GM08714 (cell line): ENCODE measurements around the gene GCG.

ENCODE experiments used
- H3K4me3 ChIP-seq: fragments of 200-500 bp; sonication (Bioruptor generic); 2 replicates; pipeline ENCODE4 v1.5.1; 2014; ENCODE audit warnings: mild to moderate bottlenecking, low read length, inconsistent platforms
- ZNF274 ChIP-seq: IDR thresholded peaks from 2 replicates; pipeline ENCODE4 v1.6.1; 2012; ENCODE audit warnings: mild to moderate bottlenecking, low read depth, low read length

The GCG gene

DNA sequence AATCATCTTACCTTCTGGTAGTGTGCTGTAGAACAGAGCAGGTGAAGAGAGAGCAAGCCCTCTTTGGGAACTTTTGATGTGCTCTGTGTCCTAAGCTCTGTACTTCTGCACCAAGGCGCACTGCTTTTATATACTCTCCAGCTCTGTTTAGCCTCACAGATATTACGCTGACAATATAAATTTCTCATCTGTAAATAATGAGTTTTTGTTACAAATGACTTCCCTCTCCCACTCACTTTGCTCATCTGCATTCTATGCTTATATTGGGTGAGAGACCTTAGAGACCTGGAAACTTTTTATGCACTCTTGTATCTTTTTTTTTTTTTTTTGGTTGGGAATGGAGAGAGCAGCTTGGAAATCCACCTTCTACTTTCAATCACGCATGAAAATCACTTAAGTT, at the start of gene GCG:
Gene GCG, minus strand, starts transcription at position 101 of the 400 bp plus-strand sequence. CDS start 3,069 bp downstream, outside the sequence.
- H3K4me3 ChIP-seq = no peak within 1 kb of the TSS
- no peak for TF ChIP-seq ZNF274

DNA sequence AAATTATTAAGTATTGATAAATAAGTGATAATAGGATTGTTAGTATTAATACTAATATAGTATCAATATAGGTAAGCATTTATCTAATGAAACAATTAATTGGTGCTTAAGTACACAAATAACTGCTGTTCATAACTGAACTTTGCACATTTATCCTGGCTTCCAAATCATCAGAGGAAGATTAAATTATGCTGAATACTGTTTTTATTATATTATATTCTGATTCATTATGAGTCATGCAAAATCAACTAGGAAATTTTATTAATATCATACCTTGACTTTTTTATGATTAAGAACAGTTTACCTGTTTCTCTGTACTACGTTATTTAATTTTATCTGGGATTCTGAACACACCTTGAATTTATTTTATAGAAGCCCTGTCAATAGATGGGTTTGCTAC, 48.6 kb upstream of the GCG start:
- TF ChIP-seq ZNF274 = no peak
- no peak overlapping the region for H3K4me3 ChIP-seq

DNA sequence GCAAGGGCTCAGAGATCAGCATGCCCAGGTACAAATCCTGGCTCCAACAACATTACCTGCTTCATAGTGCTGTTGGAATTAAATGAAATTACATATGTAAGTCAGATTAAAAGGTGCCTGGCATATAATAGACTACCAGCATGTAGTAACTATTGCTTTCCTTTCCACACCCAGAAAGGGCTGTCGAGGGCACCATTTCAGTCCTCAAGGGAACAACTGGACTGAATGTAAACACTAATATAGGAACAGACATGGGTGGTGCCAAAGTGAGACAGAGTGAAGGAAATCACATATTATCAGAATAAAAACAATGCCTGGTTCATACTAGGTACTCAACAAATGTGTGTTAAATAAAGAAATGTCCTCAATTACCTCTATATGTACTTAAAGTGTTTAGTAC, 47.9 kb upstream of the GCG start:
- no peak for TF ChIP-seq ZNF274
- H3K4me3 ChIP-seq = no peak overlapping the region

DNA sequence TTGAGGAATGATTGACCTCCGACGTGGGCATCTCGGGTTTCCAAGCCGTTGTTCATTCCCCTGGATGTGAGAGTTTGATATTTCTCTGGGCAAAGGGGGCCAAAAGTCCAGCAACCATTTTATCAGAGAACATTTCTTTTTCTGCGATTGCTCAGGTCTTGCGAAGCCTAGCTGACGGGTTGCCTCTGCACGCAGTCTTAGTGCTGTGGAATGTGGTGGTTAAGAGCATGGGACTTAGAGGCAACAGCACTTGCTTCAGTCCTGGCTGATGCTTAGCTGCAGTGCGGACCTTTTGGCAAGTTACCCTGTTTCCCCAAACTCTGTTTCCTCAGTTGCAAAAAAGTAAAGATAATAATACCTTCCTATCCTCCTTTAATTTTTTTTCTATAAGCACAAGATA, 46.2 kb upstream of the GCG start:
- no peak overlapping the region for H3K4me3 ChIP-seq
- TF ChIP-seq ZNF274 = no peak

DNA sequence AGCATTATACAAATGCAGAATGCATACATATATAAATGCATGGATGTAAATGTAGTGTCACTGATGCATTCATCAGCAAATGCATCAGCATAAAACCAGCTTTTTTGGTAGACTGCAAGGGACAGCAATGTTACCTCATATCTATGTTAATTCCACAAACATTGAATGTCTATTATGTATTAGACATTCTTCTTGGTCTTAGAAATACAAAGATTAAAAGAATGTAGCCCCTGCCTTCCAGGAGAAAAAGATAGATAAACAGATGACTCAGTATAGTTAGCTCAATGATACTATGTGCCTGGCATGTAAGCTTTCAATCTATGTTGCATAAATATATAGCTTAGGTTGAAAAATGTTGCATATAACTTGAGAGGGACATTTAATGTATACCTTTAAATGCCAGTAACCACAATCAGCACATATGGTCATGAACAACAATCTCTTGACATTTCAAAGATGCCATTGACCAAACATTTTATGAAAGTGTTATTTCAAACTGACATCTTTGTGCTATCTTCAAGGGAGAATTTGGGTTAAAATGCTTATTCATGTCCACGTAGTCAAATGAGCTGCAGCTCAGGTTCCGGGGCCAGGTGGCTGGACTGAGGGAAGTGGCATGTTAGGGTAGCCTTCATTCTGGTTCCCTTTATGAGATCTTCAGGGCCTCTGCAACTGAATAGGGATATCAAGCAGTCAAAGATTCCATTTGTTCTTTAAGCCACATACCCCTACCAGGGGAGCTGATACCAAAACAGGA, 45.2 kb upstream of the GCG start:
- TF ChIP-seq ZNF274 = no peak
- H3K4me3 ChIP-seq = no peak overlapping the region

DNA sequence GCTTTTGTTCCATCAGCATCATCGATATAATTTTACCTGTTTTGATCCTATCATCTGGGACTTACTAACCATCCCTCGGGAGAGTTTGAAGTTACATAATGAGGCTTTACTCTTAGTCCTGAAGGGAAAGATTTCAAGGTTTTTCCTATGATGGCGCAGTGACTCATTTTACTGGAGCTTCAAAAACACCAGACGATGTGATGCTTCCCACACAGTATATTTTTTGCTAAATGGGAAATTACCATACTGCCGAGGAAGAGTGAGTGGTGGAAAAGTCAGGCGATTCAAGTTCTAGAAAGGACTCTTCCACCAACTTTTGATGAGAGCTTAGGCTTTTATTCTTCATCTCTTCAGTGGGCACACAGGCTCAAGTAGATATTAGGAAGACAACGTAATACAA, 44.6 kb upstream of the GCG start:
- H3K4me3 ChIP-seq = no peak overlapping the region
- no peak for TF ChIP-seq ZNF274

DNA sequence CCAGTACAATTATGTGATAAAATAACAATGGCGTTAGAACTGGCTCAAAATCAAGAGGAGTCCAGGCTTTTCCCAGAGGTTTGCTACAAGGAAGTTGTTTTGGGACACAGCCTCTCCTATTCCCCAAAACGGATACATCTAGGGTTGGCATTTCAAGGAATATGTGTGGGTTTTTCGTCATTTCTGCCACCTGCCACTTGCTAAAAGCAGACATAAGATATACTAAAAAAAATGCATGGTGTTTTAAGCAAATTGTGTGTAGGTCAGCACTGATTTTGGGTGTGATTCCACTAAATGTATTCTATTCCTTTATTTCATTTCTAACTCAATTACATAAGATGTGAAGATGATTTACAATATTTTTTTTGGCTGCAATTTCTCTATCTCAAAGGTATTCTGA, 36.4 kb upstream of the GCG start:
- H3K4me3 ChIP-seq = no peak overlapping the region

DNA sequence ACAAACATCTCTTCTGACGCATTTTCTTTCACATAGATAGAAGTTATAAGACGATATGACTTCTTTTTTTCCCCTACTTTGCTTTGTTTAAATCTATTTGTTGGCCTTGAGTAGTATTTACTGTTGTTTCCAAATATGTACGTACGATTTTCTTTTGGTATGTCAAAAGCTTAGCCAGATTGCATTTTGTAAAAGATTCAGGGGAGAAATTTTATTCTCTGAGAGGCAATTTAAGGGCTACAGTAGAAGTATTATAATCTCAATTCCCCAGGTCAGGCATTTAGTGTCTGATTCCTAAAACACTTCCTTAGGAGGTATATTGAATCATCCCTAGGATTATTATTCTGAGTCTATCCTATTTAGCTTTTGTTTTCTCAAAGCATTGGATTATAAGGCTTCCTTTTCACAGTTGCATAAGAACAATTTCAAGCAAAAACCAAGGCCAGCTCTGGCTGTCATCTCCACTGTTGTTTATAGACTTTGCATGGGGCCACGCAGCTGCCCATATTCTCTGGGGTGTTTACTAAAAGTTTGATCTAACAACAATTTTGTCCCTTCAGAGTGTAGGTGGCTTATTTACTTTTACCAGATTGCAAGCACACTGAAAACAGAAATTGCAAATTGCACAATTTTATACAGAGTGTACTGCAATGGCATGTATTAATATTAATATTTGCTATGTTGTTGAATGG, 33.6 kb upstream of the GCG start:
- H3K4me3 ChIP-seq = no peak overlapping the region
- TF ChIP-seq ZNF274 = no peak

More for the DNA sequence above, 36.4 kb upstream of the GCG start:
- no peak for TF ChIP-seq ZNF274

DNA sequence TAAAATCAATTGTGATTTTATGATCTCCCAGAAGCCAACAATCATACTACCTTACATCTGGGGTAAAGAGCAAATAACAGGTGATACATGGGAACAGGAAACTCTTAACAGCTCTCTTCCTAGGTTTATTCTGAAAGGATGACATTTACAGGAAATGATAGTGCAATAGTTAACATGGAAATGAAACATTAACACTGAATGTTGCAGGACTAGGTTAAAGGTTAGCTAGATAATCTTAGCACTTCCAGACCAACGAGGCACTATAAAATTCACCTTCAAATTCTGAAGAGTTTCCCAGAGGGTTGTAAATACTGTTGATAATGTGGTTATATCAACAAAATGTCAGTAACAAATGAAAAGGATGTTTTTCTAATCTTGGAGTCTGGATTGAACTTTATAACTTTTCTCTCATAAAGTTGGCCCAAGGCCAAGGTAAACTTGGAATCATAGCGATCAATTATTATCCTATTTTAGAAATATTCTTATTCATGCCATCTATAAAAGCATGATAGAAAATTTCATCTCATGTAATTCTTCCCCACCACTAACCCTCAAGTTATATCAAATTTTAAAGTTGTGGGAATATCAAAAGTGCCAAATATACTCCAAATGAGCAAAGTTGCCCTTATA, 32.9 kb upstream of the GCG start:
- no peak overlapping the region for H3K4me3 ChIP-seq
- TF ChIP-seq ZNF274 = no peak

DNA sequence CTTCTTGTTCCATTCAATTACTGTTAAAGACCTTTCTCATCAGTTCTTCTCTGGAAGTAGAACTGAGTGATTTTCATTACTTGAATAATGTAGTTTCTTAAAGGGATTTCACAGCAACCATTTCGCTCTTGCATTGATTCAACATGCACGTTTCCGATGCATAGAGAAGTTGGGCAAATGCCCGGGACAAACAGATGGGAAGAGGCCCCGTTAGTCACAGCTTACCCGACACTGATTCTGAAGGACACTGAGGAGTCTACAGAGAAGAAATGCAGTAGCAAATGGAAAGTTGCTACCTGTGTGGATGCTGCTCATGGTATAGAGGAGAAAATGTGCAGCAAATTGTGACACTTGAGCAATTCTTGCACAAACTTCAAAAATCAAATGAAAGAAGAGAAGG, 32.3 kb upstream of the GCG start:
- no peak for TF ChIP-seq ZNF274
- H3K4me3 ChIP-seq = no peak overlapping the region

DNA sequence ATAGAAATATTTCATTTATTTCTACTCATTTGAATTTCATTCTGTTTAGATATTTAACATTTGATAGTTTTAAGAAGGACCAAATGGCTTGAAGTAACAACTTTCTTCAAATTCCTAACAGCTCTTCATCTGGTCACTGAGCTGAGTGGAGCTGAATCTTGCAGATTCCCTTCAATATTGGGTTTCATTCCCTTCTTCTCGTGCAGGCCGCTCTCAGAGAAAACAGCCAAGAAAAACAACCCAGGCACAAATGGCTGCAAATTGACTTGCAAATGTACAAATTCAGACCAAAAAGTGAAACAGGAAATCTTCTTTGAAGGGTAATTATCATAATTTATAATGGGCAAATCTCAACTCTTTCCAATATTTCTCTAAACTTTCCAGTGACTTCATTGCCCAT, 30.3 kb upstream of the GCG start:
- no peak for TF ChIP-seq ZNF274
- H3K4me3 ChIP-seq = no peak overlapping the region

DNA sequence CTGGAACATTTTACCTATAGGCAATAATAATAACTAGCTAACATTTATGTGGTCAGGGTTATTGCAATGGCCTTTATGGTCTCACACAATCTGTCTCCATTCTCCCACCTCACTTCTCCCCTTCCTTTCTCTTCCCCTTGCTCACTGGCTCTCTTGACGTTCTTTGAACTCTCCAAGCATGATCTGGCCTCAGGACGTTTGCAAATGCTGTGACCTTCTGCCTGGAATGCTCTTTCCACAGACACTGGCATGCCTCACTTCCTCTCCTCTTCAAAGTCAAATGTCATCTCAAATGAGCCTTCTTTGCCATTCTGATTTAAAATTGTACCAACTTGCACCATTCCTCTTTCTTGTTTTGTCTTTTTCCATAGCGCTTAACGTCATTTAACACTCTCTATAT, 25.3 kb upstream of the GCG start:
- no peak overlapping the region for H3K4me3 ChIP-seq
- no peak for TF ChIP-seq ZNF274

DNA sequence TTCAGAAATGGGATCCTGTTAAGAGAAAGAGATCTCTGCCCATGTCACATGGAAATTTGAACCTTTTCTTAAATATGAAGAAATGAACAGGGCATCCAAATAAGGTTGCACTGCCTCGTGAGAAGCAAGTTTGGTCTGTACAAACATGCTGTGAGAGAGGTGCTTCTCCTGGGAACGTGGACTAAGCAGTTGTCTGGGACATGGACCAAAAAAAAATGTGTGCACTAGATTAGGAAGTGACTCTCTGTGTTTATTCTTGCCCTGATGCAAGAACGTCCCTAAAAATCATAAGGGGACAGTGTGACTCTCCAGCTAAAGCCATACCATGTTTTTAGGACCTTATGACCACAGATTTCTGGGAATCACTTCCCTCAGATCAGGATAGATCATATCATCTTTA, 23.7 kb upstream of the GCG start:
- TF ChIP-seq ZNF274 = no peak
- no peak overlapping the region for H3K4me3 ChIP-seq

DNA sequence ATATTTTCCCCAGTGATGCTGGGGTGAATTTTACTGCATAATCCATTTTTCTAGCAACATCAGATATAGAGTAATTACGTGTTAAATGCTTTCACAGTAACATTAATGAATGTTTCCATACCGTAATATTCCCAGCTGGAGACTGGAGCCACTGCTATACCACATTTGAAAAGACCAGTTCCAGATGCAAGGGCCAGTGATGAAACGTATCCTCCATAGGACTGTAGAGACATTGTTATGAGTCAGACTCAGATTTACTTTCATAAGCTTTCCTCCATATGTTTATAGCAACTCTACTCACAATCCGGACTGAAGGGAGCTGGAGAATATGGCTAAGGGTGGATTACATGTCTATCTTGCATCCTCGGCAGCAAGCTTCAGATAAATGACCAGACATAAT, 22.7 kb upstream of the GCG start:
- no peak for TF ChIP-seq ZNF274

DNA sequence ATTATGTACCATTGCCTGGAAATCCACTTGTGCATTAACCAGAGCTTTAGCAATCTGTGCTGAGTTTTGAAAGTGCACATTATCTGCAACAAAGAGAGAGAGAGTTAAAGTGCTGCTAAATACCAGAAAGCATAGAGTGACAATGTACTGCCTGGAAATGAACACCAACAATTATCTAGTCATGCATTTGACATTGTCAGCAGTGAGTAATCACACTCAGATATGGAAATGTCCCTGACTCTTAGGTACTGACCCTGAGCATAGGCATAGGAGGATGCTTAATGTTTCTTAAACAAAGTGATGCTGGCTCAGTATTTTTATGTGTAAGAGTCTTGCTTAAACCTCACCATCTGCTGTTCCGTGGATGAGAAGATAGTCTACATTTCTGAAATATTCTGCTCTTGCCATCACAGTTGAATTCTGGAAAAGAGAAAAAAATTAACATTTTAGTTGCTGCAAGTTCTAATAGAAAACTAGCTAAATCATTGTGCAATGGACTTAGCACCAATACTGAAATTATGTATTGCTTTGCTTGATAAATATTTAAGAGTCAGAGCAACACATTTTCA, 20.8 kb upstream of the GCG start:
- no peak overlapping the region for H3K4me3 ChIP-seq
- no peak for TF ChIP-seq ZNF274

More for the DNA sequence above, 22.7 kb upstream of the GCG start:
- H3K4me3 ChIP-seq = no peak overlapping the region
